Tibial artery (tissue), 4 donors: ENCODE data around the gene KRT84.

Experiments
- DNase-seq, 2 donors: peaks; one replicate each; pipeline ENCODE4 v3.0.0-alpha.2; 2019
- H3K27ac ChIP-seq, 2 donors: fragments of 200-600 bp; sonication (generic) in 1 of 2; 1 replicate in 1 of 2; 2 replicates in 1 of 2; pipeline ENCODE4 v1.5.1; 2018 to 2019; ENCODE audit warnings: mild to moderate bottlenecking in 1 of 2
- H3K27me3 ChIP-seq, 2 donors: fragments of 200-600 bp; sonication (generic) in 1 of 2; one replicate each; pipeline versions ENCODE4 v1.5.1 to v1.6.0; 2016 to 2019
- H3K36me3 ChIP-seq, 3 donors: fragments of 200-600 bp; sonication (generic) in 2 of 3; one replicate each; pipeline ENCODE4 v1.5.1; 2016 to 2019; ENCODE audit warnings: mild to moderate bottlenecking in 2 of 3
- H3K4me1 ChIP-seq, 4 donors: fragments of 200-600 bp; sonication (generic) in 2 of 4; 1 replicate in 3 of 4; 2 replicates in 1 of 4; pipeline ENCODE4 v1.5.1; 2016 to 2019
- H3K4me3 ChIP-seq, 2 donors: fragments of 200-600 bp; sonication (generic) in 1 of 2; 1 replicate in 1 of 2; 2 replicates in 1 of 2; pipeline ENCODE4 v1.5.1; 2018 to 2019; ENCODE audit warnings: mild to moderate bottlenecking in 2 of 2
- H3K9me3 ChIP-seq, 3 donors: fragments of 200-600 bp; sonication (generic) in 1 of 3; one replicate each; pipeline ENCODE4 v1.5.1; 2016 to 2019
- CTCF ChIP-seq, 2 experiments: fragments of 200-600 bp in 1 of 2; fragments of 450-650 bp in 1 of 2; IDR thresholded peaks; one replicate each; pipeline ENCODE4 v1.5.1; 2017 to 2019; ENCODE audit warnings: antibody characterized with exemption in 2 of 2, mild to moderate bottlenecking in 1 of 2, moderate library complexity in 1 of 2
- intact Hi-C: fragments of 100-400 bp; cut with DNase I; formaldehyde crosslinking; loops from one replicate; pipeline ENCODE4 v1.15.0; 2023; ENCODE audit warnings: low total_unique reads

Gene KRT84

GRCh38 chr12:52381206-52381605, 4.2 kb downstream of the KRT84 start:
- Histone ChIP-seq H3K9me3 (no peaks in the 10 kb centered on the region), H3K4me1 (no peaks in the 10 kb centered on the region), H3K4me3 (no peak overlapping the region), H3K27ac (no peak overlapping the region), H3K27me3 (peaks cover 0 to 13% of the 10 kb centered on the region in 2 donors), H3K36me3 (no peaks in the 10 kb centered on the region)
- intact Hi-C loops, result loop anchor here (10.0 kb wide), 1 partner anchor 204 kb away; no protein-coding TSS in a partner anchor
- TF ChIP-seq CTCF (IDR thresholded peaks at IDR 0.05), result no peak
- DNase-seq, result no peak

GRCh38 chr12:52380271-52380694, 5.2 kb downstream of the KRT84 start:
- no peak overlapping the region for H3K4me3 ChIP-seq
- H3K4me1 ChIP-seq, result no peaks in the 10 kb centered on the region
- intact Hi-C loops, result loop anchor here (10.0 kb wide), 1 partner anchor 205 kb away; no protein-coding TSS in a partner anchor
- TF ChIP-seq CTCF (IDR thresholded peaks at IDR 0.05), result peak in 1 of 2 experiments; percentile 14
- no peak overlapping the region for H3K27ac ChIP-seq
- no peak for DNase-seq
- H3K27me3 ChIP-seq, result peaks cover 0 to 10% of the 10 kb centered on the region in 2 donors
- no peaks in the 10 kb centered on the region for H3K9me3 ChIP-seq
- H3K36me3 ChIP-seq, result no peaks in the 10 kb centered on the region

GRCh38 chr12:52379536-52379935, 5.9 kb downstream of the KRT84 start:
- Histone ChIP-seq H3K27ac (no peak overlapping the region), H3K36me3 (no peaks in the 10 kb centered on the region), H3K9me3 (no peaks in the 10 kb centered on the region), H3K27me3 (peaks cover 0 to 5% of the 10 kb centered on the region in 2 donors), H3K4me3 (no peak overlapping the region), H3K4me1 (no peaks in the 10 kb centered on the region)
- intact Hi-C loops, result loop anchor here (10.0 kb wide), 1 partner anchor 595 kb away; no protein-coding TSS in a partner anchor
- DNase-seq, result no peak
- no peak for TF ChIP-seq CTCF (IDR thresholded peaks at IDR 0.05)

GRCh38 chr12:52378091-52378490, 7.4 kb downstream of the KRT84 start:
- no peak for DNase-seq
- peaks cover 0 to 5% of the 10 kb centered on the region in 2 donors for H3K27me3 ChIP-seq
- no peaks in the 10 kb centered on the region for H3K4me1 ChIP-seq
- no peaks in the 10 kb centered on the region for H3K9me3 ChIP-seq
- no peak overlapping the region for H3K4me3 ChIP-seq
- no peak for TF ChIP-seq CTCF (IDR thresholded peaks at IDR 0.05)
- H3K36me3 ChIP-seq, result no peaks in the 10 kb centered on the region
- H3K27ac ChIP-seq, result no peak overlapping the region
- intact Hi-C loops, result loop anchor here (10.0 kb wide), 1 partner anchor 597 kb away; no protein-coding TSS in a partner anchor

GRCh38 chr12:52377266-52377665, 8.2 kb downstream of the KRT84 start:
- Histone ChIP-seq H3K27ac (no peak overlapping the region), H3K4me3 (no peak overlapping the region), H3K4me1 (peaks cover 0 to 1% (median 0%) of the 10 kb centered on the region in 4 donors), H3K36me3 (no peaks in the 10 kb centered on the region), H3K27me3 (peaks cover 0 to 5% of the 10 kb centered on the region in 2 donors), H3K9me3 (no peaks in the 10 kb centered on the region)
- DNase-seq, result no peak
- TF ChIP-seq CTCF (IDR thresholded peaks at IDR 0.05), result no peak
- intact Hi-C loops, result loop anchor here (10.0 kb wide), 1 partner anchor 598 kb away; no protein-coding TSS in a partner anchor
